Measurements from ENCODE around the gene ACSL4.
"Not testable (repeated sequence)": the region's sequence is repeated elsewhere in the genome, so short reads cannot be mapped to it uniquely, and the experiment has no call there.

The ACSL4 gene

GRCh38 chrX:109655502-109656201, 77.4 kb downstream of the ACSL4 start:
- no peak overlapping the region for H3K4me3 ChIP-seq (ENCODE audit: low read depth, low read length)
- DNase-seq (ENCODE audit: low read depth), result no peak
- TF ChIP-seq CTCF (IDR thresholded peaks at IDR 0.05; ENCODE audit: control insufficient read depth, extremely low read depth, insufficient read depth), result no peak

- TF ChIP-seq CTCF (IDR thresholded peaks at IDR 0.05; ENCODE audit: control insufficient read depth, extremely low read depth, insufficient read depth), result no peak
- H3K4me3 ChIP-seq (ENCODE audit: low read depth, low read length), result no peak overlapping the region
- no peak for DNase-seq (ENCODE audit: low read depth)
These were observed 78.4 kb downstream of the ACSL4 start for GRCh38 chrX:109654516-109655109.

- DNase-seq (ENCODE audit: low read depth); H3K4me3 ChIP-seq (ENCODE audit: low read depth, low read length): not testable (repeated sequence)
These were observed 88.4 kb downstream of the ACSL4 start for GRCh38 chrX:109644671-109645070.

- DNase-seq (ENCODE audit: low read depth), result no peak
- no peak for TF ChIP-seq CTCF (IDR thresholded peaks at IDR 0.05; ENCODE audit: control insufficient read depth, extremely low read depth, insufficient read depth)
These were observed 89.4 kb downstream of the ACSL4 start for GRCh38 chrX:109643687-109644086.

GRCh38 chrX:109638158-109638557, 94.9 kb downstream of the ACSL4 start:
- no peak overlapping the region for H3K4me3 ChIP-seq (ENCODE audit: low read depth, low read length)
- TF ChIP-seq CTCF (IDR thresholded peaks at IDR 0.05; ENCODE audit: control insufficient read depth, extremely low read depth, insufficient read depth), result no peak
- no peak for DNase-seq (ENCODE audit: low read depth)

More at GRCh38 chrX:109643687-109644086, 89.4 kb downstream of the ACSL4 start:
- H3K4me3 ChIP-seq (ENCODE audit: low read depth, low read length), result no peak overlapping the region

- not testable (repeated sequence) for H3K4me3 ChIP-seq (ENCODE audit: low read depth, low read length); DNase-seq (ENCODE audit: low read depth)
These were observed 95.6 kb downstream of the ACSL4 start for GRCh38 chrX:109637477-109637876.

GRCh38 chrX:109635146-109635545, 97.9 kb downstream of the ACSL4 start:
- DNase-seq (ENCODE audit: low read depth), result no peak
- TF ChIP-seq CTCF (IDR thresholded peaks at IDR 0.05; ENCODE audit: control insufficient read depth, extremely low read depth, insufficient read depth), result peak; percentile 50
- H3K4me3 ChIP-seq (ENCODE audit: low read depth, low read length), result no peak overlapping the region

GRCh38 chrX:109632906-109633504, 100.1 kb downstream of the ACSL4 start:
- peak; percentile 40 for TF ChIP-seq CTCF (IDR thresholded peaks at IDR 0.05; ENCODE audit: control insufficient read depth, extremely low read depth, insufficient read depth)
- no peak overlapping the region for H3K4me3 ChIP-seq (ENCODE audit: low read depth, low read length)
- DNase-seq (ENCODE audit: low read depth), result no peak

All from LNCaP clone FGC (cell line).